ENCODE results near the gene CD3E. TPM values are rescaled to one million over a fixed set of nuclear protein-coding genes. Genes with fewer than 3 reads are reported as not detected.

CD3E gene
- total RNA-seq, 1 experiment from 2014 or later, result not detected

DNA sequence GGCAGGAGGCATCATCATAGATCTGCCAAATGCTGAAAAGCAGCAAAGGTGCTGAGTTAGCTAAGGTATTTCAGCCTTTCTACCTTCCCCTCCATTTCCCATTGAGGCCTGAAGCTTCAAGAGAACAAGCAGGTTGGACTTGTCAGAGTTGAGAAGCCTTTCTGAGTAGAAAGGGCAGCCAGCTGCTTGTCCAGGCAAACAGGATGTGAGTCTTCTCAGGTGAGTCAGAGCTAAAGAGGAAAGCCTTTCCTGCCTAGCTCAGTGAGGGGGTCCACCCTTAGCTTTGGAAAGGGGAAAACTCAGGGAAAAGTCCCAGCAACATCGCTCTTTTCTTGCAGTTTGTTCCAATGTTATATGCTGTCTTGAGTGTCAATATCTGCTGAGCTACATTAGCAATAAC is 27.2 kb upstream of the CD3E start:
- Histone ChIP-seq H3K27ac (no peak overlapping the region), H3K36me3 (no peaks in the 10 kb centered on the region)
- DNase-seq (ENCODE audit: low read depth in 1 of 2, low spot score in 2 of 2), result no peak

DNA sequence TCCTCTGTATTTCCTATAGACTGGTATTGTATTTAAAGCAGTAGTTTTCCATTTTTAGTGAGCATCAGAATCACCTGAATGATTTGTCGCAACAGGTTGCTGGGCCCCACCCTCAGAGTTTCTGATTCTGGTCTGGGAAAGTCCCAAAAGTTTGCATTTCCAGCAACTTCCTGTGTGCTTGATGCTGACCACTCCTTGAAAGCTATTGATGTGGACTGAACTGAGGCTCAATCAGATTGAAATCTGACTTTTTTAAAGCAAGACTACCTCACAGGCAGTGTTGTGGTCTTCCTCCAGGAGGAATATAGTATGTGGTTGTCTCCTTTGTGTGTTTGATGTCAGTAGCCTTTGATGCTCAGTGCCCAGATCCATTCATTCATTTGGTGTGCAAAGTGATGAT is 23.2 kb upstream of the CD3E start:
- DNase-seq (ENCODE audit: low read depth in 1 of 2, low spot score in 2 of 2), result no peak
- Histone ChIP-seq H3K27me3 (replicated peaks) (no peaks in the 10 kb centered on the region), H3K4me3 (no peak overlapping the region), H3K4me1 (replicated peaks) (no peaks in the 10 kb centered on the region), H3K27ac (no peak overlapping the region), H3K9me3 (replicated peaks) (no peaks in the 10 kb centered on the region), H3K36me3 (no peaks in the 10 kb centered on the region)

More for the DNA sequence above, 27.2 kb upstream of the CD3E start:
- Histone ChIP-seq H3K9me3 (replicated peaks) (no peaks in the 10 kb centered on the region), H3K27me3 (replicated peaks) (no peaks in the 10 kb centered on the region), H3K4me3 (no peak overlapping the region), H3K4me1 (replicated peaks) (no peaks in the 10 kb centered on the region)

DNA sequence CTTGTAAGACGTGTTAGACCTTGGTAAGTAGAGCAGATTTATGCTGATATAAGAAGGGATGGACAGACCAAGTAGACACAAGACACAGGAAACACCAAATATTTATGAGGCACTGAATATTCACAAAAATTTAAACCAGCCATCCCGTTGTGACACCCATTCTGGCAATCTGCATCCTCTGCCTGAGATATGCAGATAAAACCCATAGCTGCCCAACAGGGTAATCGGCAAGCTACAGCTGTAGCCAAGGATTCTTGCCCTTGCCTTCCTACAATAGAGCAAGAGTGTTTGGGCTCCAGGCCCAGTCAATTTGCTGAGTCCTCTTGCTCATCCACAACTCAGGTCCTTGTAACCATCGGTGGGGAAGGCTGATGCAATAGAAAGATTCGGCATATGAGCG is 21.9 kb upstream of the CD3E start:
- H3K27ac ChIP-seq, result no peak overlapping the region
- H3K4me3 ChIP-seq, result no peak overlapping the region
- H3K27me3 ChIP-seq (replicated peaks), result no peaks in the 10 kb centered on the region
- DNase-seq (ENCODE audit: low read depth in 1 of 2, low spot score in 2 of 2), result no peak
- H3K4me1 ChIP-seq (replicated peaks), result no peaks in the 10 kb centered on the region
- no peaks in the 10 kb centered on the region for H3K9me3 ChIP-seq (replicated peaks)
- H3K36me3 ChIP-seq, result no peaks in the 10 kb centered on the region

DNA sequence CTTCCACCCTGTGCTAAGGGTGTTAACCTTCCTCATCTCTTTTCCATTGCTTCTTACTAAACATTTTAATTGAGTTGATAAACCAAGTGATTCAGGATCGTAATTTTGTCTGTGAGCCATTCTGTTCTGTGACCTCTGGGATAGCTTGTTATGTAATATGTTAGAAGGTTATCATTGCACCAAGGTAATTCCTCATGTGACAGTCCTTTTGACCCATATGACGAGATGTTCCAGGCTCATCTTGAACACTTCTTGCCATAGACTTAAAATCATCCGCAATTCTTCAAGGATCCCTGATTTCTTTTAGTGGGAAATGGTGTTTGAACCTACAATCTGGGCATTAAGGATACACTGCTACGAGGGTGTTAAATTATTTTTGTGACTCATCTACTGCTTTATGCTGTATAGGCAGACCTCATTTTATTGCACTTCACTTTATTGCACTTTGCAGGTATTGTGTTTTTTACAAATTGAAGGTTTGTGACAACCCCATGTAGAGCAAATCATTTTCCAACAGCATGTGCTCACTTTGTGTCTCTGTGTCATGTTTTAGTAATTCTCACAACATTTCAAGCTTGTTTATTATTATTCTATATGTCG is 21.4 kb upstream of the CD3E start:
- Histone ChIP-seq H3K27me3 (replicated peaks) (no peaks in the 10 kb centered on the region), H3K4me1 (replicated peaks) (no peaks in the 10 kb centered on the region), H3K4me3 (no peak overlapping the region), H3K9me3 (replicated peaks) (no peaks in the 10 kb centered on the region), H3K27ac (no peak overlapping the region), H3K36me3 (no peaks in the 10 kb centered on the region)
- DNase-seq (ENCODE audit: low read depth in 1 of 2, low spot score in 2 of 2), result no peak

DNA sequence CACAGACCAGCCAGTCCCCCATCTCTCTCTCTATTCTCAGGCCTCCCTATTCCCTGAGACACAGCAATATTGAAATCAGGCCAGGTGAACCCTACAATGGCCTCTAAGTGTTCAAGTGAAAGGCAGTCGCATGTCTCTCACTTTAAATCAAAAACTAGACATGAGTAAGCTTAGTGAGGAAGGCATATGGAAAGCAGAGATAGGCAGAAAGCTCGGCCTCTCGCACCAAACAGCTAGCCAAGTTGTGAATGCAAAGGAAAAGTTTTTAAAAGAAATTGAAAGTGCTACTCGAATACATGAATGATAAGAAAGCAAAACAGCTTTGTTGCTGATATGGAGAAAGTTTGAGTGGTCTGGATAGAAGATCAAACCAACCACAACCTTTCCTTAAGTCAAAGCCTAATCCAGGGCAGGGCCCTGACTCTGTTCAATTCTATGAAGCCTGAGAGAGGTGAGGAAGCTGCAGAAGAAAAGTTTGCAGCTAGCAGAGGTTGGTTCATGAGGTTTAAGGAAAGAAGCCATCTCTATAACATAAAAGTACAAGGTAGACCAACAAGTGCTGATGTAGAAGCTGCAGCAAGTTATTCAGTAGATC is 20.7 kb upstream of the CD3E start:
- H3K27ac ChIP-seq, result no peak overlapping the region
- no peak for DNase-seq (ENCODE audit: low read depth in 1 of 2, low spot score in 2 of 2)
- no peaks in the 10 kb centered on the region for H3K4me1 ChIP-seq (replicated peaks)
- H3K9me3 ChIP-seq (replicated peaks), result no peaks in the 10 kb centered on the region
- H3K4me3 ChIP-seq, result no peak overlapping the region
- H3K27me3 ChIP-seq (replicated peaks), result no peaks in the 10 kb centered on the region
- H3K36me3 ChIP-seq, result no peaks in the 10 kb centered on the region

DNA sequence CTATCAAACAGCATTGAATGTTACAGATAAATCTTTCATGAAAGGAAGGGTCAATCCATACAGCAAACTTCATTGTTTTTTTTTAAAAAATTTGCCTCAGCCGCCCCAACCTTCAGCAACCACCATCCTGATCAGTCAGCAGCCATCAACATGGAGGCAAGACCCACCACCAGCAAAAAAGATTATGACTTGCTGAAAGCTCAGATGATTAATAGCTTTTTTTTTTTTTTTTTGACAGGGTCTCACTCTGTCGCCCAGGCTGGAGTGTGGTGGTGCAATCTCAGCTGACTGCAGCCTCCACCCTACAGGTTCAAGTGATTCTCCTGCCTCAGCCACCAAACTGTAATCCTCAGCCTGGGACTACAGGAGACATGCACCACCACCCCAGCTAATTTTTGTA is 18.0 kb upstream of the CD3E start:
- DNase-seq (ENCODE audit: low read depth in 1 of 2, low spot score in 2 of 2), result no peak

DNA sequence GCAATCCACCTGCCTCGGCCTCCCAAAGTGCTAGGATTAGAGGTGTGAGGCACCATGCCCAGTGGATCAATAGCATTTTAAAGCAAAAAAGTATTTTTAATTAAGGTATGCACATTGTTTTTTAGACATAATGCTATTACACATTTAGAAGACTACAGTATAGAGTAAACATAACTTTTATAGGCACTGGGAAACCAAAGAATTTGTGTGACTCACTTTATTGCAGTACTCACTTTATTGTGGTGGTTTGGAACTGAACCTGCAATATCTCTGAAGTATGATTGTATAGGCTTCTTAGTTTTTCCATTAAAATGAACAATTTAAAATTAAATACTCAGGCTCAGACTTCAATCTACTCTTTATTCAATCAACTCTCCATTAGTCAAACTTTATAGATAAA is 17.5 kb upstream of the CD3E start:
- DNase-seq (ENCODE audit: low read depth in 1 of 2, low spot score in 2 of 2), result no peak
- H3K27me3 ChIP-seq (replicated peaks), result no peaks in the 10 kb centered on the region
- H3K4me1 ChIP-seq (replicated peaks), result no peaks in the 10 kb centered on the region
- H3K27ac ChIP-seq, result no peak overlapping the region
- H3K36me3 ChIP-seq, result no peaks in the 10 kb centered on the region
- no peak overlapping the region for H3K4me3 ChIP-seq
- no peaks in the 10 kb centered on the region for H3K9me3 ChIP-seq (replicated peaks)

More for the DNA sequence above, 18.0 kb upstream of the CD3E start:
- H3K27ac ChIP-seq, result no peak overlapping the region
- no peaks in the 10 kb centered on the region for H3K4me1 ChIP-seq (replicated peaks)
- H3K4me3 ChIP-seq, result no peak overlapping the region
- H3K36me3 ChIP-seq, result no peaks in the 10 kb centered on the region
- H3K9me3 ChIP-seq (replicated peaks), result no peaks in the 10 kb centered on the region
- no peaks in the 10 kb centered on the region for H3K27me3 ChIP-seq (replicated peaks)

DNA sequence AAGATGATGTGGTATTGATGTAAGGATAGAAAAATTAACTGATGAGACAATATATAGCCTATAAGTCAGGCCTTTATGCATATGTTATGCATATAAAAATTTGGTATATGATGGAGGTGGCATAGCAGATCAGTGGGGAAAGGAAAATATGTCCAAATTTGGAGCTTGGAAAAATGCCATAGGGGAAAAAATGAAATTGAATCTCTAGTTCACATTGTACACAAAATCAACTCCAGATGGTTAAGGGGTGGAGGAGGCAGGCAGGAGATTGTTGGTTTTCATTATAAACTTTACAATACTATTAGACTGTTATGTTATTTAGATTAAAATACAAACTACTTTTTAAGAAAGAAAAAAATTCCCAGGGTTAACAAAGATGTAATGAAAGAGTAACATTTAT is 15.1 kb upstream of the CD3E start:
- no peak for DNase-seq (ENCODE audit: low read depth in 1 of 2, low spot score in 2 of 2)
- no peaks in the 10 kb centered on the region for H3K4me1 ChIP-seq (replicated peaks)
- H3K9me3 ChIP-seq (replicated peaks), result no peaks in the 10 kb centered on the region

DNA sequence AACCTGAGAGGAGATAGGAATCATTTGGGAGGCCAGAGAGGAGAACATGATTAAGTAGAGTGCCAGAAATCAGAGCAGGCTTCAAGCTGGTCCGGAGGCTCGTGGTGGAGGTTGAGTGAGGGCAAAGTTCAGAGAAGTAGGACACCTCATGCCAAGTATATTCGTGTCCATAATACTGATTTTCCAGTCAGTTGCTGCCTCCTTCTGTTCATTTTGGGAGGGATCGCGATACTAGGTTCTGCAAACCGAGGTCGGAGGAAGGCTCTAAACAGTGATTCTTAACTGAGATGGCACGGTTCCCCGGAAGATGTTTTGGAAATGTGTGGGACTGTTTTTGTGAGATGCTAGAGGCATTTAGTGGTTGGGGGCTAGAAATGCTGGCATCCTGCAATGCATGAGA is 13.6 kb upstream of the CD3E start:
- Histone ChIP-seq H3K4me1 (replicated peaks) (no peaks in the 10 kb centered on the region), H3K36me3 (no peaks in the 10 kb centered on the region), H3K4me3 (no peak overlapping the region), H3K27ac (no peak overlapping the region), H3K9me3 (replicated peaks) (no peaks in the 10 kb centered on the region), H3K27me3 (replicated peaks) (no peaks in the 10 kb centered on the region)
- no peak for DNase-seq (ENCODE audit: low read depth in 1 of 2, low spot score in 2 of 2)

More for the DNA sequence above, 15.1 kb upstream of the CD3E start:
- Histone ChIP-seq H3K36me3 (no peaks in the 10 kb centered on the region), H3K27me3 (replicated peaks) (no peaks in the 10 kb centered on the region), H3K27ac (no peak overlapping the region), H3K4me3 (no peak overlapping the region)

DNA sequence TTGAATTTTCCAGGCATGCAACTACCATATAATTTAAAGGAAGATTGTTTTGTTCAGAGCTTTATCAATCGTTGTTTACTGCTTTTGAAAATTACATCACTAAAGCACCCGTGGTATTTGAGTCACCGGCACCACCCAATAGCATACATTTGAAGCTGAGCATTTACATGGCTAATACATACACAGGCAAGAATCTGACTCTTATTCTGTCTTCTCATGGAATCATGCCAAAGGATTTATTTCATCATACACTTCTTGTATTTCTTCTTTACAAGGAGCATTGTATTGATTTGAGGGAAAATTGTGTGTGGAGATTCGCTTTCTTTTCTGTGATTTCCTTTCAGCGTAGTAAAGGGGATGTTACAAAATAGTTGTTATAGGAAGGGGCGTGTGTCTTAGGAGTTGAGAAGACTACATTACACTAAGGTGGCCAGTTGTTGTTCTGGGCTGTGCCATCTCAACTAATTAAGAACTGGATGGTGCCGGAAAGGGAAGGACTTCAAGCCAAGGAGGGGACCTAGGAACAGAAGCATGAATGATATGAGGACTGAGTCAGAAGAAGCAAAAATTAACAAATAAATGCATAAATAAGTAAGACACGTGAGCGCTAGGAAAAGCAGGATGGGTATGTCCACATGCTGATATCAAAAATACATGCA is 12.9 kb upstream of the CD3E start:
- Histone ChIP-seq H3K9me3 (replicated peaks) (no peaks in the 10 kb centered on the region), H3K27ac (no peak overlapping the region), H3K4me1 (replicated peaks) (no peaks in the 10 kb centered on the region), H3K4me3 (no peak overlapping the region), H3K27me3 (replicated peaks) (no peaks in the 10 kb centered on the region), H3K36me3 (no peaks in the 10 kb centered on the region)
- DNase-seq (ENCODE audit: low read depth in 1 of 2, low spot score in 2 of 2), result no peak

DNA sequence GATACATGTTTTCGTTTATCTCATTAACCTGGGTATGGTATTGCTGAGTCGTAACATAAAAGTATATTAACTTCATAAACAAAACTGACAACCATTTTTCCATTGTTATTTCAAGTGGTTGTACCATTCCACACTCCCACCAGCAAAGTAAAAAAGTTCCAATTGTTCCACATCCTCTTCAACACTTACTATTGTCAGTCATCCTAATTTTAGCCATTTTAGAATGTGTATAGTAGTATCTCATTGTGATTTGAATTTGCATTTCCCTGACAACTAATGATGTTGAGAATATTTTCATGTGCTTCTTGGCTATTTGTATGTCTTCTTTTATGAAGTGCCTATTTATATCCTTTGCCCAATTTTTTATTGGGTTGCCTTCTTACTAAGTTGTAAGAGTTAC is 10.5 kb upstream of the CD3E start:
- H3K27me3 ChIP-seq (replicated peaks), result no peaks in the 10 kb centered on the region
- DNase-seq (ENCODE audit: low read depth in 1 of 2, low spot score in 2 of 2), result no peak
- no peaks in the 10 kb centered on the region for H3K4me1 ChIP-seq (replicated peaks)
- no peaks in the 10 kb centered on the region for H3K36me3 ChIP-seq
- H3K27ac ChIP-seq, result no peak overlapping the region
- no peaks in the 10 kb centered on the region for H3K9me3 ChIP-seq (replicated peaks)
- H3K4me3 ChIP-seq, result no peak overlapping the region

DNA sequence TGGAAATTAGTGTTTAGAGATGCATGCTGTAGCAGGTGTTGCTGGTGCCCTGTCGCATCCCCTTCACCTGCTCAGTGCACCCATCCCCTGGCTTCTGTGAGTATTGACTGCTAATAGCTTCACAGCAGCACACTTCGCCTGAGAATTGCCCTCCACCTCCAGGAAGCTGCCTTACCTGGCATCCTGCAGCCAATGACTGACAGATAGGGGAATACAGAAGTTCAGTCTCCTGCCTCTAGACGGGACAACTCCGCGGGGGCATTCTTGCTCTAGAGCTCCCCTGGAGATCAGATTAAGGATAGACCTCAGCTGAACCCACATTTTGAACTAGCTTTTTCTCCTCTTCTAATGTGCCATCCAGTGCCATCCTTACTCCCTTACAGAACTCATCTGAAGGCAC is 9.3 kb upstream of the CD3E start:
- DNase-seq (ENCODE audit: low read depth in 1 of 2, low spot score in 2 of 2), result no peak
- H3K4me1 ChIP-seq (replicated peaks), result no peaks in the 10 kb centered on the region
- no peaks in the 10 kb centered on the region for H3K36me3 ChIP-seq
- no peak overlapping the region for H3K27ac ChIP-seq
- no peaks in the 10 kb centered on the region for H3K9me3 ChIP-seq (replicated peaks)
- no peak overlapping the region for H3K4me3 ChIP-seq
- H3K27me3 ChIP-seq (replicated peaks), result no peaks in the 10 kb centered on the region

DNA sequence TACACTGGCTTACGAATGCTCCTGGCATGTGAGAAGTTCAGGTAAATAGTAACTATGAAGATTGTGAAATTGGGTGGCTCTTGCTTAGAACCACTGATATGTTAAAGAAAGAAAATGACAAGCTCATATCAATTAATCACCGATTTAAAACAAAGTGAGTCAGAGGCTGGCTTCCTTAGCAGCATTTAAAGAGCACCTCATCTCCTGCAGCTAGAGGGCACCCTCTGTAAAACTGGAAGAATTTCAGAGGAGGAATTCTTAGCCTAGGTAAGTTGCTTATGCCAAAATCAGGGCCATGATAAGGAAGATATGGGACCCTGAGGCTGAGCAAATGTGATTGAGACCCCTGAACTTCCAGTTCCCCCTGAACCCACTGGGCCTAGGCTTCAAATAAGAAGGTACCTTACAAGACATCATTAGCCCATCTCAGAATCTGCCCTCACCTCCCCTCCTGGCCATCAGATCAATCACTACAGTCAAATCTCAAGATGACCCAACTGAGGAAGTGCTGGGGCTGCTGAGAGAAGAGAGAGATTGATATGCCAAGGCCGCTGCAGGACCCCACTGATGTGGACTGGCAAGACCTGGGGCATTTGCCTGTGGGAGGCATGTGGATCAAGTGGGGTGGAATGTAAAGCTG is 8.6 kb upstream of the CD3E start:
- no peak overlapping the region for H3K4me3 ChIP-seq
- H3K27ac ChIP-seq, result no peak overlapping the region
- no peak for DNase-seq (ENCODE audit: low read depth in 1 of 2, low spot score in 2 of 2)
- no peaks in the 10 kb centered on the region for H3K36me3 ChIP-seq
- no peaks in the 10 kb centered on the region for H3K27me3 ChIP-seq (replicated peaks)
- no peaks in the 10 kb centered on the region for H3K9me3 ChIP-seq (replicated peaks)
- no peaks in the 10 kb centered on the region for H3K4me1 ChIP-seq (replicated peaks)

DNA sequence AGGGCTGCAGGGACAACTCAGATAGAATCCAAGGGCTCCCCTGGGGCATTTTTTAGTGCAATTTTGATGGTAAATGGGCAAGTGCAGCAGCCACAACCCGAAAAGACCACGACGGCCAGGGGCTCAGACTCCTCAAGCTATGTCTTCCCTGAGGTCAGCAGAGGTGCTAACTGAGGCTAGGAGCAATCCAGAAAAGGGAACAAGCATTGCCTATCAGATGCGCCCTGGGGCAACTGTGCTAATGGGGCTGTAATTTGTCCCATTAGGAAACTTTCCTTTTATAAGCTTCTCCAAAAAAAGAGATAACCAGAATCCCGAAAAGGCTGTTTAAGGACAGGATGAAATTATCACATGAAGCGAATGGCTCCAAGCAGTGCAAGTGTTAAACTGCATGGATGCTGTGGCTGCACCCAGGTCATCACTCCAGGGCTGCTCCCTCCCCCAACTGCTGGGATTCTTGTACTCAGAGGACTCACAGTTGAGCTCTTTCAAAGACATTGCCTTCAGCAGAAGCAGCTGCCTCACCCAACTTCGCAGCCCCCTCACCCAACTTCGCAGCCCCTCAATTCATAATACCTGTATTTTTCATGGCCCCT is 2.8 kb upstream of the CD3E start:
- Histone ChIP-seq H3K27ac (no peak overlapping the region), H3K9me3 (replicated peaks) (no peaks in the 10 kb centered on the region), H3K4me3 (no peak overlapping the region), H3K36me3 (no peaks in the 10 kb centered on the region), H3K27me3 (replicated peaks) (no peaks in the 10 kb centered on the region), H3K4me1 (replicated peaks) (no peaks in the 10 kb centered on the region)
- no peak for DNase-seq (ENCODE audit: low read depth in 1 of 2, low spot score in 2 of 2)

Data from SJSA1 (cell line).